IMR-90 (cell line): ENCODE measurements around the gene EYS. TPM values are rescaled to one million over a fixed set of nuclear protein-coding genes. Genes with fewer than 3 reads are reported as not detected.

Experiments
- ATAC-seq: fragments of 200-7000 bp; cut with Tn5 transposase; 2 replicates; pipeline ENCODE4 v1.9.1; 2020; ENCODE audit warnings: low read depth, mild to moderate bottlenecking, moderate library complexity
- BruUV-seq: library from RNA; stranded (reverse); fragments of 400-500 nt; replicated peaks from 2 replicates; lab custom pipeline; 2021; lab: Mats Ljungman, UMichigan
- CTCF ChIA-PET: fragments of 300-600 bp; formaldehyde crosslinking; extraction: SDS; loops from one replicate; lab custom pipeline; 2021; ENCODE audit warnings: antibody characterized with exemption; lab: Yijun Ruan, JAX
- POLR2A ChIA-PET: fragments of 300-600 bp; sonication (Branson Sonifier 250); formaldehyde crosslinking; loops from one replicate; lab custom pipeline; 2022; ENCODE audit warnings: antibody characterized with exemption; ENCODE audit not compliant: unreplicated experiment; lab: Charles Lee
- DNase-seq: peaks from one replicate; pipeline ENCODE4 v3.0.0; 2013
- H2AFZ ChIP-seq: replicated peaks from 2 replicates; pipeline ENCODE3; 2013; ENCODE audit warnings: low read length, mild to moderate bottlenecking; ENCODE audit not compliant: poor library complexity
- H2AK5ac ChIP-seq: 2 replicates; pipeline ENCODE4 v1.6.1; 2013; ENCODE audit warnings: low read depth, low read length, inconsistent platforms
- H2AK9ac ChIP-seq: replicated peaks from 2 replicates; pipeline ENCODE3; 2013; ENCODE audit warnings: mild to moderate bottlenecking, low read depth, low read length, moderate library complexity; ENCODE audit not compliant: poor library complexity
- H2BK120ac ChIP-seq: 2 replicates; pipeline ENCODE4 v1.6.1; 2013; ENCODE audit warnings: low read depth, low read length, inconsistent platforms
- H2BK15ac ChIP-seq: 3 replicates; pipeline ENCODE4 v1.6.1; 2013; ENCODE audit warnings: low read depth, low read length, inconsistent platforms
- H2BK20ac ChIP-seq: 2 replicates; pipeline ENCODE4 v1.6.1; 2013; ENCODE audit warnings: low read depth, mild to moderate bottlenecking, inconsistent platforms, low read length, moderate library complexity
- H2BK5ac ChIP-seq: 2 replicates; pipeline ENCODE4 v1.6.1; 2013; ENCODE audit warnings: mild to moderate bottlenecking, low read depth, low read length, inconsistent platforms; ENCODE audit not compliant: poor library complexity, severe bottlenecking
- H3K14ac ChIP-seq: replicated peaks from 2 replicates; pipeline ENCODE4 v1.6.1; 2013; ENCODE audit warnings: low read depth, low read length, inconsistent platforms
- H3K18ac ChIP-seq: 2 replicates; pipeline ENCODE4 v1.6.1; 2013; ENCODE audit warnings: low read depth, low read length, control low read depth
- H3K23ac ChIP-seq: 2 replicates; pipeline ENCODE4 v1.6.1; 2013; ENCODE audit warnings: low read depth, low read length, inconsistent platforms
- H3K27ac ChIP-seq: 2 replicates; pipeline ENCODE4 v1.5.1; 2013; ENCODE audit warnings: mild to moderate bottlenecking, control low read depth, low read length; ENCODE audit not compliant: insufficient read depth
- H3K27me3 ChIP-seq: 2 replicates; pipeline ENCODE4 v1.6.1; 2013; ENCODE audit warnings: low read length; ENCODE audit not compliant: control insufficient read depth, insufficient read depth
- H3K36me3 ChIP-seq: 2 replicates; pipeline ENCODE4 v1.6.1; 2013; ENCODE audit warnings: low read length, mixed read lengths; ENCODE audit not compliant: control insufficient read depth, insufficient read depth
- H3K4ac ChIP-seq: 2 replicates; pipeline ENCODE4 v1.6.1; 2013; ENCODE audit warnings: low read depth, low read length, inconsistent platforms
- H3K4me1 ChIP-seq: 2 replicates; pipeline ENCODE4 v1.6.1; 2013; ENCODE audit warnings: low read length, mixed read lengths; ENCODE audit not compliant: control insufficient read depth, insufficient read depth
- H3K4me2 ChIP-seq: 2 replicates; pipeline ENCODE4 v1.6.1; 2013; ENCODE audit warnings: low read depth, mild to moderate bottlenecking, control low read depth, low read length, moderate library complexity
- H3K4me3 ChIP-seq: 2 replicates; pipeline ENCODE4 v1.5.1; 2013; ENCODE audit warnings: low read depth, mild to moderate bottlenecking, control low read depth, low read length, moderate library complexity; ENCODE audit not compliant: insufficient read depth
- H3K56ac ChIP-seq: 2 replicates; pipeline ENCODE4 v1.6.1; 2013; ENCODE audit warnings: low read length, inconsistent platforms; ENCODE audit not compliant: insufficient read depth; ENCODE audit errors: extremely low read depth
- H3K79me1 ChIP-seq, 2 experiments: 2 replicates each; pipeline ENCODE4 v1.6.1; 2013; ENCODE audit warnings: low read length in 2 of 2, inconsistent platforms in 1 of 2, low read depth in 1 of 2
- H3K9ac ChIP-seq: 2 replicates; pipeline ENCODE4 v1.6.1; 2013; ENCODE audit warnings: low read depth, low read length, control low read depth
- H3K9me1 ChIP-seq: 2 replicates; pipeline ENCODE4 v1.6.1; 2013; ENCODE audit warnings: low read length, inconsistent platforms; ENCODE audit not compliant: insufficient read depth
- H3K9me3 ChIP-seq: 2 replicates; pipeline ENCODE4 v1.6.1; 2013; ENCODE audit warnings: low read length; ENCODE audit not compliant: control insufficient read depth, insufficient read depth
- H4K20me1 ChIP-seq: 2 replicates; pipeline ENCODE4 v1.6.1; 2013; ENCODE audit warnings: low read length, inconsistent platforms; ENCODE audit not compliant: insufficient read depth
- H4K5ac ChIP-seq: 2 replicates; pipeline ENCODE4 v1.6.1; 2013; ENCODE audit warnings: mild to moderate bottlenecking, low read depth, low read length, control low read depth
- H4K8ac ChIP-seq, 2 experiments: 2 replicates each; pipeline ENCODE4 v1.6.1; 2013; ENCODE audit warnings: low read depth in 2 of 2, low read length in 2 of 2, control low read depth in 1 of 2, inconsistent platforms in 1 of 2
- H4K91ac ChIP-seq: 2 replicates; pipeline ENCODE4 v1.6.1; 2013; ENCODE audit warnings: low read depth, low read length, inconsistent platforms; ENCODE audit not compliant: insufficient read depth
- BHLHE40 ChIP-seq: fragments of 150-350 bp; IDR thresholded peaks from 2 replicates; pipeline ENCODE4 v1.6.1; 2016; ENCODE audit warnings: mild to moderate bottlenecking, low read depth, low read length
- FOS ChIP-seq: fragments of 150-350 bp; IDR thresholded peaks from 2 replicates; pipeline ENCODE4 v1.6.1; 2016; ENCODE audit warnings: low read depth, low read length
- MAZ ChIP-seq: IDR thresholded peaks from 2 replicates; pipeline ENCODE4 v1.6.1; 2012; ENCODE audit warnings: low read depth, mild to moderate bottlenecking, low read length, improper control_type of control experiment, moderate library complexity, borderline replicate concordance
- WGBS, 2 experiments: methylation state at CpG; one replicate each; pipeline versions ENCODE4 v1.1.5 to v1.1.7; 2013; ENCODE audit warnings: missing lambda C conversion rate in 2 of 2; ENCODE audit not compliant: insufficient read length in 1 of 2; ENCODE audit errors: extremely low coverage in 2 of 2; 5-methylcytosine and 5-hydroxymethylcytosine counted together
- dilution Hi-C: fragments of 300-500 bp; cut with HindIII; formaldehyde crosslinking; loops from one replicate; pipeline ENCODE4 v1.14.3; 2018; ENCODE audit warnings: low sequenced_read_pairs; ENCODE audit not compliant: unreplicated experiment
- in situ Hi-C: fragments of 300-500 bp; cut with MboI; formaldehyde crosslinking; loops from 3 replicates; pipeline ENCODE4 v1.14.3; 2019; ENCODE audit warnings: low sequenced_read_pairs, inconsistent platforms, mixed read lengths
- intact Hi-C: fragments of 100-400 bp; cut with micrococcal nuclease; formaldehyde crosslinking; loops from 2 replicates; pipeline ENCODE4 v1.10.0; 2022
- polyA plus RNA-seq, 3 experiments: library from polyadenylated mRNA; depleted of rRNA; stranded (reverse); fragments of >200 nt; gene quantifications; 2 replicates each; pipeline ENCODE4 v1.2.3, GENCODE V29; 2012; ENCODE audit warnings: low replicate concordance in 1 of 3
- total RNA-seq: library from RNA; depleted of rRNA; stranded (reverse); fragments of >200 nt; gene quantifications from 2 replicates; pipeline ENCODE4 v1.2.3, GENCODE V29; 2012
- TF ChIP-seq, protein P1 (sequence below): fragments of 150-350 bp; IDR thresholded peaks from 2 replicates; pipeline ENCODE4 v1.6.1; 2017; ENCODE audit warnings: mild to moderate bottlenecking, antibody characterized with exemption, low read length, low read depth

EYS gene
- total and polyA plus RNA-seq, 2 of the 4 experiments (the other 2 are of a cell fraction): under 0.01 TPM; not detected in 1

DNA sequence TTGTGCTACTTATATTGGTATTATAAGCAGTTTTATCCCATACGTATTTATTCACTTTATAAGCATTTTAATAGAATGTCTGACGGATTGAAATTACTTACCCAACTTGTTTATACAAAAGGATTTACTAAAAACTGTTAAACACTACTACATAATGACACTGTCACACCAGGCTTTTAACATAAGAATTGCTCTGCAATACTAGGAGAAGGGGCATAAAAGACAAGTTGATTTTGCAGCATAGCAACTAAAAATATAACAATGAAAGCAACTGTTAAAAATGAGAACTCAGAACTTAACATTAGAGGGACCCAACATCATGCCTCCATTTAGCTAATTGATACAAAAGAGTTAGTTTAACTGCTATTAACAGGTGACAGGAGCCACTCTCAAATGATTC, 1076.1 kb downstream of the EYS start:
- no peak overlapping the region for H2BK15ac ChIP-seq
- H2BK120ac ChIP-seq: no peak overlapping the region
- no peaks in the 10 kb centered on the region for H3K9me3 ChIP-seq
- ChIA-PET POLR2A (no interaction called here), CTCF (no interaction called here)
- ATAC-seq (no peak), DNase-seq (no peak)
- no peak overlapping the region for H4K5ac ChIP-seq
- H3K4me2 ChIP-seq: no peak overlapping the region
- no peak overlapping the region for H3K14ac ChIP-seq
- no peak overlapping the region for H4K91ac ChIP-seq
- H3K4me3 ChIP-seq: no peak overlapping the region
- no peaks in the 10 kb centered on the region for H3K9me1 ChIP-seq
- no peak overlapping the region for H3K56ac ChIP-seq
- in situ Hi-C loops: no loop called here
- no peak overlapping the region for H2AK5ac ChIP-seq
- intact Hi-C loops: no loop called here
- no peak overlapping the region for H3K9ac ChIP-seq
- H3K36me3 ChIP-seq: no peaks in the 10 kb centered on the region
- no peak overlapping the region for H3K4ac ChIP-seq
- no peak overlapping the region for H2AK9ac ChIP-seq
- H3K79me1 ChIP-seq: no peaks in the 10 kb centered on the region
- H3K18ac ChIP-seq: no peak overlapping the region
- TF ChIP-seq FOS: no peak
- no peak for TF ChIP-seq MAZ
- TF ChIP-seq, protein P1, sequence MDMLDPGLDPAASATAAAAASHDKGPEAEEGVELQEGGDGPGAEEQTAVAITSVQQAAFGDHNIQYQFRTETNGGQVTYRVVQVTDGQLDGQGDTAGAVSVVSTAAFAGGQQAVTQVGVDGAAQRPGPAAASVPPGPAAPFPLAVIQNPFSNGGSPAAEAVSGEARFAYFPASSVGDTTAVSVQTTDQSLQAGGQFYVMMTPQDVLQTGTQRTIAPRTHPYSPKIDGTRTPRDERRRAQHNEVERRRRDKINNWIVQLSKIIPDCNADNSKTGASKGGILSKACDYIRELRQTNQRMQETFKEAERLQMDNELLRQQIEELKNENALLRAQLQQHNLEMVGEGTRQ: no peak
- no peak for TF ChIP-seq BHLHE40
- WGBS, 2 experiments: no CpG with 5 or more reads among the region's 2 CpGs
- H4K8ac ChIP-seq: no peak overlapping the region
- no peaks in the 10 kb centered on the region for H3K4me1 ChIP-seq
- no peak overlapping the region for H3K27ac ChIP-seq
- no peaks in the 10 kb centered on the region for H4K20me1 ChIP-seq
- no TSS peak for BruUV-seq
- no peak overlapping the region for H2BK5ac ChIP-seq
- no peak overlapping the region for H2AFZ ChIP-seq
- H2BK20ac ChIP-seq: no peak overlapping the region
- H3K23ac ChIP-seq: no peak overlapping the region
- H3K27me3 ChIP-seq: no peaks in the 10 kb centered on the region
- dilution Hi-C loops: no loop called here
